T-helper 9 cell (primary cell): ENCODE measurements around the gene DYNC1H1.
"Not testable (repeated sequence)": the region's sequence is repeated elsewhere in the genome, so short reads cannot be mapped to it uniquely, and the experiment has no call there.

Source experiments
- DNase-seq: peaks from one replicate; pipeline ENCODE4 v3.0.0-alpha.2; 2020

Gene DYNC1H1

GRCh38 chr14:101965770-101966722 is 1.7 kb downstream of the DYNC1H1 start:
- DNase-seq = no peak

GRCh38 chr14:101966742-101967141 is 2.4 kb downstream of the DYNC1H1 start:
- DNase-seq = no peak

- DNase-seq = no peak
Observed at GRCh38 chr14:101968186-101968585, 3.8 kb downstream of the DYNC1H1 start.

GRCh38 chr14:101969481-101969880 is 5.1 kb downstream of the DYNC1H1 start:
- no peak for DNase-seq

- no peak for DNase-seq
Observed at GRCh38 chr14:101970830-101971400, 6.5 kb downstream of the DYNC1H1 start.

- DNase-seq = not testable (repeated sequence)
Observed at GRCh38 chr14:101971458-101971857, 7.1 kb downstream of the DYNC1H1 start.

GRCh38 chr14:101972126-101972866 is 7.9 kb downstream of the DYNC1H1 start:
- DNase-seq = no peak

- DNase-seq = no peak
Observed at GRCh38 chr14:101973356-101973755, 9.0 kb downstream of the DYNC1H1 start.

- DNase-seq = no peak
Observed at GRCh38 chr14:101975231-101975630, 10.9 kb downstream of the DYNC1H1 start.

GRCh38 chr14:101977311-101978071 is 13.1 kb downstream of the DYNC1H1 start:
- DNase-seq = no peak

GRCh38 chr14:101979666-101980065 is 15.3 kb downstream of the DYNC1H1 start:
- DNase-seq = no peak

GRCh38 chr14:101980251-101980650 is 15.9 kb downstream of the DYNC1H1 start:
- DNase-seq = no peak

GRCh38 chr14:101980700-101981099 is 16.3 kb downstream of the DYNC1H1 start:
- DNase-seq = no peak

- no peak for DNase-seq
Observed at GRCh38 chr14:101982621-101983020, 18.2 kb downstream of the DYNC1H1 start.

- not testable (repeated sequence) for DNase-seq
Observed at GRCh38 chr14:101984831-101985230, 20.5 kb downstream of the DYNC1H1 start.

GRCh38 chr14:101985957-101986356 is 21.6 kb downstream of the DYNC1H1 start:
- no peak for DNase-seq

- DNase-seq = no peak
Observed at GRCh38 chr14:101986953-101987352, 22.6 kb downstream of the DYNC1H1 start.

- DNase-seq = no peak
Observed at GRCh38 chr14:101988377-101988776, 24.0 kb downstream of the DYNC1H1 start.

- DNase-seq = no peak
Observed at GRCh38 chr14:101991352-101991751, 27.0 kb downstream of the DYNC1H1 start.

- no peak for DNase-seq
Observed at GRCh38 chr14:101992708-101993107, 28.3 kb downstream of the DYNC1H1 start.

- DNase-seq = no peak
Observed at GRCh38 chr14:101997429-101998336, 33.3 kb downstream of the DYNC1H1 start.

GRCh38 chr14:102000902-102001301 is 36.5 kb downstream of the DYNC1H1 start:
- no peak for DNase-seq
